NCI-H187 (cell line): ENCODE data around the gene SKA3.
"Not testable (repeated sequence)": the region's sequence is repeated elsewhere in the genome, so short reads cannot be mapped to it uniquely, and the experiment has no call there.

Experiments used
- DNase-seq, 2 experiments: peaks; one replicate each; lab custom pipeline; 2025; lab: John Stamatoyannopoulos, UW

Gene SKA3

GRCh38 chr13:21176215-21176981 is at the start of gene SKA3, which contains the start of gene MRPL57:
Gene SKA3, minus strand, starts transcription at chr13:21176552. Its CDS starts 75 bp downstream, at chr13:21176477.
Gene MRPL57, plus strand, starts transcription at chr13:21176658. Its CDS starts 259 bp downstream, at chr13:21176917.
- DNase-seq: peak; percentile 55 to 78

DNA sequence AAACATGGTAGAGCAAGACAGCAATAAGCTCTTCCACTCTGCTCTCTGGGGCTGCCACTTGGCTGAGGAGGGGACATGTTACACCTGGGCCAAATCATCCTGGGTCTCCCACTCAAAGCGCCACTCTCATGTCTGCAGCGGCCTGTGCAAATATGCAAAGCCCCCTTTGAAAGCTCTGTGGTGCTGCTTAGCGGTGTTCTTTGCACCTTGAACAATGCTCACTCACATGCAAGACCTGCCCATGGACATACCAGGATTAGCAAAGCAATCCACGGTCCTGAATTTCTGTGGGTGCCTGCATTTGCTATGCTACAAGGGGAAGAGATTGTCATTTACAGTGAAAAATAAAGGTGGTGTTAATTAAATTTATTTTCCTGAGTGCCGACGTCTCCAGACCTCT is 48.7 kb upstream of the SKA3 start:
- DNase-seq: no peak

DNA sequence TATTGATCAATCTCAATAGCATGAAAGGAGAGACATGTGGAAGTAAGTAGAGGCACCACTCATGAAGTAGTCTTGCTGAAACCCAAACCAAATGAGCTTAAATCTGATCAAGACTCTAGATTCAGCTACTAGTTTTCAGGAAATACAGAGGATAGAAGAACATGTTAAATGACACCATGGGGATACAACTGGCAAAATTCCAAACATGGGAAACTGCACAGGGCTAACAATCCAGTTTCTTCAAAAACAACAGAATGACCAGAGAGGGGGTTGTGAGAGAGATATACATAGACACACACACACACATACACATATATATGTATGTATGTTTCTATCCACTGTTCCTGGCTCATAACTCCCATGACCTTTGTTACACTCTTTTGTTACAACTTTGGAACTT is 44.9 kb upstream of the SKA3 start:
- no peak for DNase-seq

- DNase-seq: not testable (repeated sequence)
Observed at GRCh38 chr13:21219716-21220115, 43.4 kb upstream of the SKA3 start.

- no peak for DNase-seq
Observed at GRCh38 chr13:21219036-21219381, 42.7 kb upstream of the SKA3 start.

- no peak for DNase-seq
Observed at GRCh38 chr13:21218351-21219035, 42.1 kb upstream of the SKA3 start.

DNA sequence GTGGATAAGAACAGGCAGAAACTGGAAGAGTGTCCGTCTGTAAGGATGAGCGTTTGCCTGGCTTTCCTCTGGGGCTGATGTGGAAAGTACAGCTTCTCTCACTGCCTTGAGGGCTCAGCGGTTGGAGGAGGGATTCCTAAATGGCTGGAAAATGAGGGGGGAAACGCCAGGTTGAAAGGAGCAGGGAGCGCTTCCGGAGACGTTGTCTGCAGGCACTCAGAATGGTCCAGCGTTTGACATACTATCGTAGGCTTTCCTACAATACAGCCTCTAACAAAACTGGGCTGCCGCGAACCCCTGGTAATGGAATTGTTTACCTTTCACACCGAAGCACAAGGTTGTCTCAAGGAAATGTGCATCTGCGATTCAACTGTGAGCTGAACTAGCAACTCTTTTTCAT is 40.0 kb upstream of the SKA3 start:
- no peak for DNase-seq

DNA sequence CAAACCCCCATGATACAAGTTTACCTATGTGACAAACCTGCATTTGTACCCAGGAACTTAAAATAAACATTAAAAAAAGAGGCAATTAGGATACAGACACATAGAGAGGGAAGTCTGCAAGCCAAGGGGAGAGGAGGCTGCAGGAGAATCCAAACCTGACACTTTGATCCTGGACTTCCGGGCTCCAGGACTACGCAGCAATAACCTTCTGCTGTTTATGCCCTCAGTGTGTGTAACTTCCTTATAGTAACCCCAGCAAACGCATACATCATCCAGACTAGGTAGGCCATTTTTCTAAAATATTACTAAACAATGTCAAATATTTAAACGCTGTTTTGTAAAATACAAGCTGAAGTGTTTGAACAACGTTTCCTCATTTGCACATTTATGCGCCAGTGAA is 39.1 kb upstream of the SKA3 start:
- not testable (repeated sequence) for DNase-seq

DNA sequence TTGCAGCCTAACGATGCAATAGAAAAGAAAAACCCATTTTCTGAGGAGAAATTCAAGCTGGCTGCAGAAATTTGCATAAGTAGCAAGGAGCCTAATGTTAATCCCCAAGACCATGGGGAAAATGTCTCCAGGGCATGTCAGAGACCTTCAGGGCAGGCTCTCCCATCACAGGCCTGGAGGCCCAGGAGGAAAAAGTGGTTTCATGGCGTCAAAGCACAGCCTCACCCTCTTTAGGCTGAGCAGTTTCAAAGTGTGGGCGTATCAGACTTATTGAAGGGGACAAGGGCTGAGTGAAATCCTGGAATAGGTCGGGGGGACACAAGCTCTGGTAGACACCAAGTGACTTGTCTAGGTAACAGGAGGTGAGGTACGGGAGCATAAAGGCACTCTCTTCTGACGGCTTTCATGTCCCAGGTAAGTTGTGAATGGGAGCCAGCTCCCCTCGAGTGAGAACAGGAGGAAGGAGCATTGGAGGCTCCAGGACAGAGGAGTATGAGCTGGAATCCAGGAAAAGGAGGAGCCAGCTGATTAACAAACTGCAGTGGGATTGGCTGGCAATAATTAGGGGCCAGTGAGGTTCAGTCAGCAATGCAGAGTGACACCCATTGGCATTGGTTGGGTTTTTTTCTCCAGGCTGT is 35.9 kb upstream of the SKA3 start:
- no peak for DNase-seq

DNA sequence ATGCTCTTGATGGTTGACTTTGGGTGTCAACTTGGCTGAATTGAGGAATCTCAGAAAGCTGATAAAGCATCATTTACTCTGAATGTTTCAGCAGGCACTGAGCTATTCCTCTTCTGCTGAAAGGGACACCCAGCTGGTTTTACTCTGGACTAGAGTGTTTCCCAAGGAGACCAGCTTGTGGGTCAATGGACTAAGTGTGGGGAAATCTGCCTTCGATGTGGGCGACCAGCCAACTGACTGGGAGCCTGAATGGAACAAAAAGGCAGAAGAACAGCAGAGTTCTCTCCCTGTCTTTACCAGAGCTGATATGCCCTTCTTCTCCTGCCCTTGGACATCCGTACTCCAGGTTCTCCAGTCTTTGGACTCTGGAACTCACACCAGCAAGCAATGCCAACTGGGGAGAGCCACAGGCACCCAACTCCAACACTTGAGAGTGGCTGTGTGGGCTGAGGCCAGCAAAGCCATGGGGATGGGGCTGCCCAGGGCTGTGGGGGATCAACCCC is 32.4 kb upstream of the SKA3 start:
- DNase-seq: no peak

- no peak for DNase-seq
Observed at GRCh38 chr13:21202767-21203531, 26.6 kb upstream of the SKA3 start.

GRCh38 chr13:21201456-21202190 is 25.3 kb upstream of the SKA3 start:
- DNase-seq: not testable (repeated sequence)

DNA sequence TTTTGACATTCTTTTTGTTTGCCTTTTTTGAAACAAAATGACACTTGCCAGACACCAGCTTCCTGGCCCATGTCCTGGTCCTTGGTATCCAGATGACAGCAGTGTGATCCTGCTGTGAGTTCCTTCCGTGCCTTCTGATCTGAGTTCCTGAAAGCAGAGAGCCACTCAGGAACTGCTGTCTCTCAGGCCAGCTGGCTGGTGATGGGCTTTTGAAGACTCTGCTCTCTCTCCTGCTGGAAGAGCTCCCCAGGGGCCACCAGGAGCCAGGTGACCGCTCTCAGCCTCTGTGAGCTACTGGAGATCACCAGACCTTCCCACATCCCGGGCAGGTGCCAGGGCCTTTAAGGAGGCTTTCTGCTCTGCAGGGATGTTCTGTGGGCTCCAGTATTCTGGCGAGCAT is 22.0 kb upstream of the SKA3 start:
- peak; percentile 55 to 70 for DNase-seq

- DNase-seq: not testable (repeated sequence)
Observed at GRCh38 chr13:21197606-21198225, 21.4 kb upstream of the SKA3 start.

GRCh38 chr13:21194756-21195155 is 18.4 kb upstream of the SKA3 start:
- DNase-seq: not testable (repeated sequence)

GRCh38 chr13:21186410-21186809 is 10.1 kb upstream of the SKA3 start:
- DNase-seq: not testable (repeated sequence)

DNA sequence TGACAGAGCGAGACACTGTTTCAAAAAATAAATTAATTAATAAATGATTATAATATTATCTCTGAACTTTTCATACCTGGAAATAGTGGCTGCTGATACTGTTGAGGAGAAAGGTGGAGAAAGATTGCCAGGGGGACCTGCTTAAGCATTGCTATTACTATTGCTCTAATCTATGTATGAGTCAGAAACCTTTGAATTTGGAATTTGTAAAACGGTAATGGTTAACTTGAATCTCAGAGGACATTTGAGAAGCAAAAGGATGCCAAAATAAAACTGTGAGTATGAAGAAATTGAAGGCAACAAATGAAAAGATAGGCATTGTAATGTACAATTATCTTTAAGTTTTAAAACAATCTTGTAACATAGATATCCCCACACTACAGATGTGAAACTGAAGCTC is 5.3 kb upstream of the SKA3 start:
- no peak for DNase-seq

DNA sequence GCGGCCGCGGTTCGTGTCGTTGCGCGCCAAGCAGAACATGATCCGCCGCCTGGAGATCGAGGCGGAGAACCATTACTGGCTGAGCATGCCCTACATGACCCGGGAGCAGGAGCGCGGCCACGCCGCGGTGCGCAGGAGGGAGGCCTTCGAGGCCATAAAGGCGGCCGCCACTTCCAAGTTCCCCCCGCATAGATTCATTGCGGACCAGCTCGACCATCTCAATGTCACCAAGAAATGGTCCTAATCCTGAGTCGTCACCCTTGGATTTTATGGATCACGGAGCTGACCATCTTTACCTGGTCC is 581 bp upstream of the SKA3 start:
- no peak for DNase-seq

DNA sequence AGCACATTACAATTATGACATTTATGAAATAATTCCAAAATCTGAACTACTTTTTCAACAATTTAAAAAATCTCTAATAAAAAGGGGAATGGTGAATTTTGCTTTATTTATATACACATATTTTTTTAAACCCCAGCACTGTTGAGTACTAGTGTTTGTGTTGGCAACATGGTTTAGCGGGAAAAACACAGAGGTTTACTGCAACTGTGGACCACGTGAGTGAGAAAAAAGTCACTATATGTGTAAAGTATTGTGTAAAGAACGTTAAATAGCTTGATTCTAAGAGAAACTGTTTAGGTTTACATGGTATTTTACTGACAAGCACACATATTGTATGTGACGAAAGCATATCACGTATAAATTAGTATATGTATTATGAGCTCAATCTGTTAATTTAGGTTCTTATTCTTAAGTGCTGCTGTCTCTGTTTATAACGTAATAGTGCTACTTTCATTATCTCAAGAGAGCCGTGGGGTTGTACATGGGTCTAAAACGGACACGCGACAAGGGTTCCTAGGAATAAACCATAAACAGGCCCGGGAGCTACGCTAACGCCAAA is 617 bp downstream of the SKA3 start:
- no peak for DNase-seq

GRCh38 chr13:21173767-21174166 is 2.6 kb downstream of the SKA3 start:
- not testable (repeated sequence) for DNase-seq

DNA sequence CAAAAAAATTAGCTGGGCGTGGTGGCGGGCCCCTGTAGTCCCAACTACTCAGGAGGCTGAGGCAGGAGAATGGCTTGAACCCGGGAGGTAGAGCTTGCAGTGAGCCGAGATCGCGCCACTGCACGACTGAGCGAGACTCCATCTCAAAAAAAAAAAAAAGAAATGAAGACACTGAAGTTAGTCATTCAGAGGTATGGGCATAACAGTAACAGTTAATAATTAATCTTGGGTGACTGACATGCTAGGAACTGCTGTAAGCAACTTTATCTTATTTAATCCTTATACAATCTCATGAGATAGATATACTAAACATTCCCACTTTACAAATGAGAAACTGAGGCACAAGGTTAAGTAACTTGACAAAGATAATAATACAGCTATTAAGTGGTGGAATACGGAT is 4.9 kb downstream of the SKA3 start:
- no peak for DNase-seq
